ENCODE data around the gene SENP1.

SENP1 gene

GRCh38 chr12:48010366-48010970, 95.4 kb downstream of the SENP1 start:
- H3K27ac ChIP-seq, result no peak overlapping the region
- TF ChIP-seq ZFX (IDR thresholded peaks at IDR 0.05; ENCODE audit: borderline replicate concordance) (no peak), CTCF (IDR thresholded peaks at IDR 0.05) (no peak)

DNA sequence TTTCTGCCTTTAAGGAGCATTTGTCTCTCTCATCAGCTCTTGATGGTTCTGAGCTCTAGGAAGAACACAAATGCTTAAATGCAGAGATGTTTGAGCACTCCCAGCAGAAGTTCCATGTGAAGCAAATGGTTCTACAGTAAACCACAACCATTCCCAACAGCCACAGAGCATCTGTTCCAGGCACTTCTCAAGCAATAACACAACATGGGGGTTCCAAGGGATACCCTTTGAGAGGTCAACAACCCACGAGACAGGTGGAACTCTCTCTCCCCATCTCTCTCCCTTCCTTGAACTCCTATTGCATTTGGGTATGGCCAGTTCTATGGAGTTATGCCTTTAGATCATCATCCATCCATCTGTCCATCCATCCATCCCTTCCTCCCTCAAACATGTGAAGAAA, 96.4 kb downstream of the SENP1 start:
- TF ChIP-seq CTCF (IDR thresholded peaks at IDR 0.05) (no peak), ZFX (IDR thresholded peaks at IDR 0.05; ENCODE audit: borderline replicate concordance) (no peak)

DNA sequence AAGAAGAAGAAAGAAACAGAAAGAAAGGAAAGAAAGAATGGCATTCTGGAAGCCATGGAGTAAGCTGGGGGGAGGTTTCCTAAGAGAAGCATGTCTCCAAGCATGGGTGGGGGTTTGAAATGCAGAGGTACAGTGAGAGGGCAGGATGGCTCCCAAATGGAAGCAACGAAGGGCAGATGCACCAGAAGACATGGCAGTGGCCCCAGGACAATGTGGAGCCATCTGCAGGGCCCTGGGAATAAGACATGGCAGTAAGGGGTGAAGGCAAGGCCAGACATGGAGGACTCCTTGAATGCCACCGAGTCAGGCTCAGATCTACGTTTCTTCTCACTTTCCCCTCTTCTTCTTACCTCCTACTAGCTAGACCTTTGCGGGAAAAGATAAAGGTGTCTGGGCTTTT, 96.9 kb downstream of the SENP1 start:
- no peak overlapping the region for H3K27ac ChIP-seq
- TF ChIP-seq ZFX (IDR thresholded peaks at IDR 0.05; ENCODE audit: borderline replicate concordance) (no peak), CTCF (IDR thresholded peaks at IDR 0.05) (peak; percentile 15; the same call in 1 of the 2 replicates)

More for the DNA sequence above, 96.4 kb downstream of the SENP1 start:
- H3K27ac ChIP-seq, result no peak overlapping the region

DNA sequence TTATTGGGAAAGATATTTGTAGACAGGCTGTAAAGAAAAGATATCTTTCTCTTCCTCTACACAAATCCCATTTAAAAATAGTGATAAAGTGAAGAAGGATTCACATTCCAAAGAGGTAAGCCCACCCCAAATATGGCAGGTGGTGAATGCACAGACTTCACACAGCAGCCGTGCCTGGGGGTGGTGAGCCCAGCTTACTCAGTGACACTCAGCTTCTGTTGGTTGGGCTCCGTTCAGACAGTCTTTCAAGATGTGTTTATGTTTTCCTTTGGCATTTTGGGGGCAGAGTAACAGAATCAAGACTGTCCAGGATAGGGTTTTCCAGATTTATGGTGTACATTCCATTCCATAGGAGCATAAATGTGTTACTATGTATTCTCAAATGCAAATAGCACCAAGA, 97.5 kb downstream of the SENP1 start:
- no peak overlapping the region for H3K27ac ChIP-seq
- TF ChIP-seq ZFX (IDR thresholded peaks at IDR 0.05; ENCODE audit: borderline replicate concordance) (no peak), CTCF (IDR thresholded peaks at IDR 0.05) (no peak)

DNA sequence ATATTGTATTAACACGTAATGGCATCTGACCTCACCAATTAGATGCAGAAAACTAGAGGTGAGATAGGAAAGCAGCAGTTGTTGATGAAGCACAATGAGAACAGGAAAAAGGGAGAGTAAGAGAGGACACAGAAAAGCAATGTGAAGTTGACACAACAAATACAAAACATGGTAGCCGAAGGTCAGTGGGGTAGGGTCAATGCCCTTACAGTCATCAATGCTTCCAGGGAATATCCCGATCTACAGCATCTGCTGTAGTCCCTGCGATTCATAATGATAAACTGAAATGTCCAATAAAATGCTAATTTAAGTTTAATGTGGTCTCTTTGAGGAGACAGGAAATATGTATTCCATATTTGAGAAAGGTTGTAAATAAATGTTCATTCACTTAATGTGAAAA, 98.7 kb downstream of the SENP1 start:
- H3K27ac ChIP-seq, result no peak overlapping the region
- TF ChIP-seq CTCF (IDR thresholded peaks at IDR 0.05) (no peak), ZFX (IDR thresholded peaks at IDR 0.05; ENCODE audit: borderline replicate concordance) (no peak)

- H3K27ac ChIP-seq, result no peak overlapping the region
- no peak for TF ChIP-seq CTCF (IDR thresholded peaks at IDR 0.05)
- no peak for TF ChIP-seq ZFX (IDR thresholded peaks at IDR 0.05; ENCODE audit: borderline replicate concordance)
Measured at GRCh38 chr12:48005750-48006021, 100.2 kb downstream of the SENP1 start.

DNA sequence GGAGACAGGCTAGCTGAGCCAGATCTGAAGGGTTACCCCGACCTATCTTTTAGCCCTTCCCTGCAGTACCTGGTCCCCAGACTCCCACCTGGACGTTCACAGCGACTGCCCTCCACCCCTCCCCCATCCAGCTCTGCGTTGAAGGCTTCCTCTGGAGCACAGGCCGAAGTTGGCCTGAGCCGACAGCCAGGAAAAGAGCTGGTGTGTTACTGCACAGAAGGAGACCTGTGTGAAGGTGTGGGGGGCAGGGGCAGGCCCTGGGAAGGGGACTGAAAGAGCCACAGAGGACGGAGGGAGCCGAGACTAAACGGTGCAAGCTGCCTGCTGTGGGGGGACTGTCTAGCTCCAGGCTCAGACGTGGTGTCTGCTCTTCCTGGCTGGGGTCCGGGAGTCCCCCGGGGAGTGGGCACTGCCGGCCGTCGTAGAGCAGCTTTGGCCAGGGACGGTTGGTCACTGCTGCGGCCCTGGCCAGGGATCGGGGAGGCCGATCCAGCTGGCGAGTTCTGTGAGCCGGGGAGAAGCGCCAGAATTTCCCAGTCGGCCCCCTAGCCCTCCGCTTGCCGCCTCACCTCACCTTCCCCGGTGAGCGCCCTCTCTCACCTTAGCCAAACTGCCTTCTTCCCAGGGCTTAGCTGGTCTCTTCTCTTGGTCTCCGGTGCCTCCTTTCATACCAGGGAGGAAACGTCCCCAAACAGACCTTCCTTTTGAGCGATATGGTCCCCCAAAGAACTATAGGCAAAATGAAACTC, 100.7 kb downstream of the SENP1 start:
- H3K27ac ChIP-seq, result no peak overlapping the region
- no peak for TF ChIP-seq CTCF (IDR thresholded peaks at IDR 0.05)
- no peak for TF ChIP-seq ZFX (IDR thresholded peaks at IDR 0.05; ENCODE audit: borderline replicate concordance)
